NT2/D1 (cell line): ENCODE data around the gene CEBPZ.

Source experiments
- YY1 ChIP-seq: IDR thresholded peaks from 2 replicates; pipeline ENCODE4 v1.6.1; 2011; ENCODE audit not compliant: insufficient read length, insufficient read depth
- ZNF274 ChIP-seq: IDR thresholded peaks from 2 replicates; pipeline ENCODE4 v1.6.1; 2011; ENCODE audit warnings: mild to moderate bottlenecking, low read depth, low read length

- TF ChIP-seq ZNF274 (no peak), YY1 (no peak)
Measured at GRCh38 chr2:37181726-37182684, 49.4 kb downstream of the CEBPZ start.
